Vagina (tissue), 2 donors: ENCODE data around the gene OR6Q1. TPM values are rescaled to one million over a fixed set of nuclear protein-coding genes. Genes with fewer than 3 reads are reported as not detected.
"Not testable (repeated sequence)": the region's sequence is repeated elsewhere in the genome, so short reads cannot be mapped to it uniquely, and the experiment has no call there.

Experiments
- DNase-seq, 2 donors: peaks; one replicate each; pipeline ENCODE4 v3.0.0-alpha.2; 2017; ENCODE audit errors: extremely low spot score in 2 of 2
- H3K27ac ChIP-seq: fragments of 200-600 bp; sonication (generic); one replicate; pipeline ENCODE4 v1.5.1; 2019
- H3K27me3 ChIP-seq: fragments of 200-600 bp; sonication (generic); one replicate; pipeline ENCODE4 v1.5.1; 2019
- H3K36me3 ChIP-seq, 2 donors: fragments of 200-600 bp; sonication (generic); one replicate each; pipeline ENCODE4 v1.5.1; 2017 to 2019
- H3K4me1 ChIP-seq: fragments of 200-600 bp; sonication (generic); one replicate; pipeline ENCODE4 v1.5.1; 2019
- H3K4me3 ChIP-seq, 2 donors: fragments of 200-600 bp; sonication (generic); 1 replicate in 1 of 2; 2 replicates in 1 of 2; pipeline ENCODE4 v1.5.1; 2016 to 2019
- H3K9me3 ChIP-seq: fragments of 200-600 bp; sonication (generic); one replicate; pipeline ENCODE4 v1.5.1; 2019
- CTCF ChIP-seq, 3 experiments: fragments of 450-650 bp in 2 of 3; fragments of 200-600 bp in 1 of 3; sonication (generic) in 1 of 3; IDR thresholded peaks; one replicate each; pipeline ENCODE4 v1.5.1; 2017 to 2019; ENCODE audit warnings: antibody characterized with exemption in 3 of 3, mild to moderate bottlenecking in 2 of 3, moderate library complexity in 2 of 3
- POLR2A ChIP-seq, 2 donors: fragments of 450-650 bp; IDR thresholded peaks; one replicate each; pipeline ENCODE4 v1.6.1; 2017; ENCODE audit warnings: antibody characterized with exemption in 2 of 2, mild to moderate bottlenecking in 2 of 2, moderate library complexity in 2 of 2
- POLR2AphosphoS5 ChIP-seq, 2 donors: sonication (generic); formaldehyde crosslinking; IDR thresholded peaks; one replicate each; pipeline ENCODE4 v1.9.0; 2017; ENCODE audit warnings: antibody characterized with exemption in 2 of 2, mild to moderate bottlenecking in 2 of 2, low read depth in 1 of 2; ENCODE audit not compliant: insufficient read depth in 1 of 2
- intact Hi-C: fragments of 100-400 bp; cut with DNase I; formaldehyde crosslinking; loops from one replicate; pipeline ENCODE4 v1.15.1; 2023
- total RNA-seq: library from RNA; depleted of rRNA; stranded (reverse); fragments of >200 nt; gene quantifications from one replicate; pipeline ENCODE4 v1.2.3, GENCODE V29; 2016

Gene OR6Q1
- total RNA-seq = not detected

- H3K4me1 ChIP-seq = no peaks in the 10 kb centered on the region
- H3K27me3 ChIP-seq = no peaks in the 10 kb centered on the region
- H3K4me3 ChIP-seq = no peak within 1 kb of the TSS
- H3K9me3 ChIP-seq = no peaks in the 10 kb centered on the region
- intact Hi-C loops = no loop called here
- H3K36me3 ChIP-seq = no peaks in the 10 kb centered on the region
- TF ChIP-seq CTCF (IDR thresholded peaks at IDR 0.05) = no peak
- TF ChIP-seq POLR2A (IDR thresholded peaks at IDR 0.05) = no peak
- TF ChIP-seq POLR2AphosphoS5 (IDR thresholded peaks at IDR 0.05; ENCODE audit: insufficient read depth in 1 of 2, low read depth in 1 of 2) = no peak
- H3K27ac ChIP-seq = no peak within 1 kb of the TSS
- no peak for DNase-seq
Measured at GRCh38 chr11:58030653-58031052, at the start of gene OR6Q1. Gene OR6Q1 (plus strand): TSS chr11:58030953. CDS start chr11:58030953, 0 bp downstream.

GRCh38 chr11:57981536-57981935 is 49.2 kb upstream of the OR6Q1 start:
- Histone ChIP-seq H3K9me3 (no peaks in the 10 kb centered on the region), H3K27me3 (no peaks in the 10 kb centered on the region), H3K4me1 (no peaks in the 10 kb centered on the region), H3K27ac (no peak overlapping the region), H3K36me3 (no peaks in the 10 kb centered on the region), H3K4me3 (no peak overlapping the region)
- intact Hi-C loops = no loop called here
- TF ChIP-seq POLR2AphosphoS5 (IDR thresholded peaks at IDR 0.05; ENCODE audit: insufficient read depth in 1 of 2, low read depth in 1 of 2) = no peak
- no peak for TF ChIP-seq CTCF (IDR thresholded peaks at IDR 0.05)
- TF ChIP-seq POLR2A (IDR thresholded peaks at IDR 0.05) = no peak
- no peak for DNase-seq

- intact Hi-C loops = no loop called here
- H3K27me3 ChIP-seq = no peaks in the 10 kb centered on the region
- TF ChIP-seq CTCF (IDR thresholded peaks at IDR 0.05) = no peak
- no peak for TF ChIP-seq POLR2AphosphoS5 (IDR thresholded peaks at IDR 0.05; ENCODE audit: insufficient read depth in 1 of 2, low read depth in 1 of 2)
- TF ChIP-seq POLR2A (IDR thresholded peaks at IDR 0.05) = no peak
Measured at GRCh38 chr11:57982776-57983175, 48.0 kb upstream of the OR6Q1 start.

GRCh38 chr11:57983191-57983590 is 47.6 kb upstream of the OR6Q1 start:
- Histone ChIP-seq H3K9me3 (no peaks in the 10 kb centered on the region), H3K4me1 (no peaks in the 10 kb centered on the region), H3K27me3 (no peaks in the 10 kb centered on the region), H3K4me3 (no peak overlapping the region), H3K36me3 (no peaks in the 10 kb centered on the region), H3K27ac (no peak overlapping the region)
- intact Hi-C loops = no loop called here
- no peak for TF ChIP-seq POLR2AphosphoS5 (IDR thresholded peaks at IDR 0.05; ENCODE audit: insufficient read depth in 1 of 2, low read depth in 1 of 2)
- no peak for TF ChIP-seq CTCF (IDR thresholded peaks at IDR 0.05)
- DNase-seq = no peak

More at GRCh38 chr11:57982776-57983175, 48.0 kb upstream of the OR6Q1 start:
- Histone ChIP-seq H3K9me3 (no peaks in the 10 kb centered on the region), H3K27ac (no peak overlapping the region), H3K4me1 (no peaks in the 10 kb centered on the region), H3K36me3 (no peaks in the 10 kb centered on the region), H3K4me3 (no peak overlapping the region)
- DNase-seq = no peak

GRCh38 chr11:57999523-57999922 is 31.2 kb upstream of the OR6Q1 start:
- H3K27ac ChIP-seq, H3K4me1 ChIP-seq, H3K27me3 ChIP-seq, H3K4me3 ChIP-seq, DNase-seq, H3K9me3 ChIP-seq, H3K36me3 ChIP-seq, intact Hi-C loops: not testable (repeated sequence)

GRCh38 chr11:58000021-58000420 is 30.7 kb upstream of the OR6Q1 start:
- DNase-seq, intact Hi-C loops, H3K27ac ChIP-seq, H3K36me3 ChIP-seq, H3K9me3 ChIP-seq, H3K4me1 ChIP-seq, H3K27me3 ChIP-seq, H3K4me3 ChIP-seq: not testable (repeated sequence)
